Measurements from ENCODE around the gene ZNF407.

The ZNF407 gene

DNA sequence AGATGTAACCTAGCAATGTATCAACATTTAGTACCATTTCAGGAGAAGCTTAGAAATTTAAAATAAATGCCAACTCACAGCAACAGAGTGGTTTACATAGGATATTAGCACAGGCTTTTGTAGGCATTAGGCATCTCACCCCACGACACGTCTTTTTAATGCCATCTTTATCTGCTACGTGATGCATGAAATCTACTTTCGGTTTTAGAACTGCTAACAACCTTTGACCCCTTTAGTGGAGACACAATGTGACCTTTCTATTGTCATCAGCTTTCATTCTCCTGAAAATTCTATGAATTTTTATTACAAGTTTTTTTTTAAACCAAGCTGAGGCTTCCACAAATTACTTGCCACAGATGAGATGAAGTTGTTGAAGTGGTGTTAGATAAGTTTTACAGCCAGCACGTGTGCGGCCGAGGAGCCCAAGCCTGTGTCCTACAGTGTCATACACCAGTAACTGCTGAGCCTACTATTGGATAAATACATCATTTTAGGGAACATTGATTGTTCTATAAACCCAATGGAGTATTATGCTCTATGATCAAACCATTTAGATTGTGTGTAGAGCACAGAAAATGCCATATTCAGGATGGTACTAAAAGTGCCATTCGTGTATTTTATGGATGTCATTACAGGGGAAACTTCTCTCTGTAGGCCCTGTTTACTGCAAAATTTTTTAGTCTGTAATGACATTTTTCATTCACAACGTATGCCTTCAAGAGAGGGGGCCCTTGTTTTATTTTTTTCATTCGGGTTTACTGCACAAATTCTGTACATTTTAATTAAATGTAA is 459.7 kb downstream of the ZNF407 start:
- DNase-seq (ENCODE audit: low read depth) = no peak
- TF ChIP-seq, protein P1, sequence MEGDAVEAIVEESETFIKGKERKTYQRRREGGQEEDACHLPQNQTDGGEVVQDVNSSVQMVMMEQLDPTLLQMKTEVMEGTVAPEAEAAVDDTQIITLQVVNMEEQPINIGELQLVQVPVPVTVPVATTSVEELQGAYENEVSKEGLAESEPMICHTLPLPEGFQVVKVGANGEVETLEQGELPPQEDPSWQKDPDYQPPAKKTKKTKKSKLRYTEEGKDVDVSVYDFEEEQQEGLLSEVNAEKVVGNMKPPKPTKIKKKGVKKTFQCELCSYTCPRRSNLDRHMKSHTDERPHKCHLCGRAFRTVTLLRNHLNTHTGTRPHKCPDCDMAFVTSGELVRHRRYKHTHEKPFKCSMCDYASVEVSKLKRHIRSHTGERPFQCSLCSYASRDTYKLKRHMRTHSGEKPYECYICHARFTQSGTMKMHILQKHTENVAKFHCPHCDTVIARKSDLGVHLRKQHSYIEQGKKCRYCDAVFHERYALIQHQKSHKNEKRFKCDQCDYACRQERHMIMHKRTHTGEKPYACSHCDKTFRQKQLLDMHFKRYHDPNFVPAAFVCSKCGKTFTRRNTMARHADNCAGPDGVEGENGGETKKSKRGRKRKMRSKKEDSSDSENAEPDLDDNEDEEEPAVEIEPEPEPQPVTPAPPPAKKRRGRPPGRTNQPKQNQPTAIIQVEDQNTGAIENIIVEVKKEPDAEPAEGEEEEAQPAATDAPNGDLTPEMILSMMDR (IDR thresholded peaks at IDR 0.05; ENCODE audit: control insufficient read depth, extremely low read depth, insufficient read depth) = no peak
- no peak overlapping the region for H3K4me3 ChIP-seq (ENCODE audit: low read depth, low read length)

GRCh38 chr18:75060185-75060584 is 462.5 kb downstream of the ZNF407 start:
- TF ChIP-seq, protein P1 (IDR thresholded peaks at IDR 0.05; ENCODE audit: control insufficient read depth, extremely low read depth, insufficient read depth) = no peak
- no peak for DNase-seq (ENCODE audit: low read depth)
- no peak overlapping the region for H3K4me3 ChIP-seq (ENCODE audit: low read depth, low read length)

GRCh38 chr18:75062297-75062886 is 464.7 kb downstream of the ZNF407 start:
- DNase-seq (ENCODE audit: low read depth) = no peak
- no peak overlapping the region for H3K4me3 ChIP-seq (ENCODE audit: low read depth, low read length)
- TF ChIP-seq, protein P1 (IDR thresholded peaks at IDR 0.05; ENCODE audit: control insufficient read depth, extremely low read depth, insufficient read depth) = no peak

- TF ChIP-seq, protein P1 (IDR thresholded peaks at IDR 0.05; ENCODE audit: control insufficient read depth, extremely low read depth, insufficient read depth) = no peak
- no peak for DNase-seq (ENCODE audit: low read depth)
- no peak overlapping the region for H3K4me3 ChIP-seq (ENCODE audit: low read depth, low read length)
Observed at GRCh38 chr18:75063196-75063595, 465.5 kb downstream of the ZNF407 start.

GRCh38 chr18:75063615-75064512 is 466.2 kb downstream of the ZNF407 start:
- TF ChIP-seq, protein P1 (IDR thresholded peaks at IDR 0.05; ENCODE audit: control insufficient read depth, extremely low read depth, insufficient read depth) = no peak

DNA sequence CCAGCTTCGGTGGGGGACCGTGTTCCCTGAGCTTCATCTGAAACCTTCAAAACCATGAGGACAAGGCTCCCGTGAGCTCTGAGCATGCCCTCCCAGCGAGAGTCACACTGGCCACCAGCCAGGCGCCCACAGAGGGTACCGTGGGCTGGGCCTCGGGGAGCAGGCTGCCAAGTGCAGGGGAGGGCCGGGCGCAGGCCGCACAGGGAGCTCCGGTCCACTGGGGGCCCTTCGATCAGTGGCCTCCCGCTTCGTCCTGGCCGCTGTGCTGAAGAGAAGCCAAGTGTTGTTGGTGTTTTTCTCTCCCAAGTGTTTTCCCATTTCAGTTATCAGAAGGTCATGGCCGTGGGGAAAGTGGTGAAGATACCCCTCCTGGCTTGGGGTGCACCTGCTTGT is 466.8 kb downstream of the ZNF407 start:
- TF ChIP-seq, protein P1 (IDR thresholded peaks at IDR 0.05; ENCODE audit: control insufficient read depth, extremely low read depth, insufficient read depth) = no peak
- no peak overlapping the region for H3K4me3 ChIP-seq (ENCODE audit: low read depth, low read length)
- no peak for DNase-seq (ENCODE audit: low read depth)

More at GRCh38 chr18:75063615-75064512, 466.2 kb downstream of the ZNF407 start:
- no peak overlapping the region for H3K4me3 ChIP-seq (ENCODE audit: low read depth, low read length)
- no peak for DNase-seq (ENCODE audit: low read depth)
